HEK293 (cell line): ENCODE measurements around the gene KY.

ENCODE experiments used
- MYNN ChIP-seq: fragments of 450-650 bp; formaldehyde crosslinking; IDR thresholded peaks from 2 replicates; pipeline ENCODE4 v1.5.1; 2016; ENCODE audit warnings: missing biosample characterization, missing genetic modification characterization, borderline replicate concordance
- ZFHX2 ChIP-seq: fragments of 450-650 bp; formaldehyde crosslinking; conservative IDR thresholded peaks from 2 replicates; pipeline ENCODE4 v1.5.1; 2016; ENCODE audit warnings: missing biosample characterization, missing genetic modification characterization
- ZNF121 ChIP-seq: fragments of 450-650 bp; formaldehyde crosslinking; IDR thresholded peaks from 2 replicates; pipeline ENCODE4 v1.5.1; 2016; ENCODE audit warnings: missing biosample characterization, missing genetic modification characterization
- ZNF202 ChIP-seq: fragments of 450-650 bp; formaldehyde crosslinking; IDR thresholded peaks from 2 replicates; pipeline ENCODE4 v1.5.1; 2016; ENCODE audit warnings: missing biosample characterization, missing genetic modification characterization, borderline replicate concordance
- ZNF473 ChIP-seq: fragments of 450-650 bp; formaldehyde crosslinking; IDR thresholded peaks from 2 replicates; pipeline ENCODE4 v1.5.1; 2017; ENCODE audit warnings: missing biosample characterization, missing genetic modification characterization
- ZNF510 ChIP-seq: fragments of 450-650 bp; formaldehyde crosslinking; IDR thresholded peaks from 2 replicates; pipeline ENCODE4 v1.5.1; 2018; ENCODE audit warnings: mild to moderate bottlenecking, missing genetic modification characterization, missing biosample characterization; ENCODE audit not compliant: insufficient replicate concordance
- ZSCAN16 ChIP-seq: fragments of 450-650 bp; formaldehyde crosslinking; IDR thresholded peaks from 2 replicates; pipeline ENCODE4 v1.5.1; 2016; ENCODE audit warnings: missing biosample characterization, missing genetic modification characterization
- ZSCAN5A ChIP-seq: fragments of 450-650 bp; formaldehyde crosslinking; IDR thresholded peaks from 2 replicates; pipeline ENCODE4 v1.5.1; 2016; ENCODE audit warnings: missing biosample characterization, missing genetic modification characterization

- TF ChIP-seq ZNF473 (tag by site-specific recombination) = no peak
- no peak for TF ChIP-seq ZSCAN5A (tag by site-specific recombination)
- no peak for TF ChIP-seq ZNF121
- TF ChIP-seq ZNF510 = no peak
- TF ChIP-seq ZFHX2 (tag by site-specific recombination) = no peak
- no peak for TF ChIP-seq MYNN
- TF ChIP-seq ZNF202 = no peak
- no peak for TF ChIP-seq ZSCAN16
Measured at GRCh38 chr3:134644731-134645514, 5.9 kb downstream of the KY start.
